Neural progenitor cell (in vitro differentiated cells): Measurements from ENCODE around the gene PAQR3. TPM values are rescaled to one million over a fixed set of nuclear protein-coding genes. Genes with fewer than 3 reads are reported as not detected.

Source experiments
- DNase-seq: peaks from one replicate; pipeline ENCODE4 v3.0.0-alpha.2; 2016; ENCODE audit warnings: low spot score
- H2AFZ ChIP-seq: fragments of 200-600 bp; sonication (generic); replicated peaks from 2 replicates; pipeline ENCODE4 v1.6.1; 2016; ENCODE audit warnings: antibody characterized with exemption
- H3F3A ChIP-seq: fragments of 200-600 bp; sonication (generic); 2 replicates; pipeline ENCODE4 v1.6.1; 2016; ENCODE audit warnings: antibody characterized with exemption, low read depth
- H3K27ac ChIP-seq: fragments of 200-600 bp; sonication (generic); 2 replicates; pipeline ENCODE4 v1.5.1; 2016; ENCODE audit warnings: mild to moderate bottlenecking
- H3K27me3 ChIP-seq: fragments of 200-600 bp; sonication (generic); 2 replicates; pipeline ENCODE4 v1.6.1; 2016; ENCODE audit warnings: mild to moderate bottlenecking, moderate library complexity
- H3K36me3 ChIP-seq: fragments of 200-600 bp; sonication (generic); 2 replicates; pipeline ENCODE4 v1.5.1; 2016
- H3K4me1 ChIP-seq: fragments of 200-600 bp; sonication (generic); 2 replicates; pipeline ENCODE4 v1.6.1; 2016; ENCODE audit warnings: mixed run types
- H3K4me2 ChIP-seq: fragments of 200-600 bp; sonication (generic); 2 replicates; pipeline ENCODE4 v1.6.1; 2016
- H3K4me3 ChIP-seq: fragments of 200-600 bp; sonication (generic); 2 replicates; pipeline ENCODE4 v1.5.1; 2016
- H3K79me2 ChIP-seq: fragments of 200-600 bp; sonication (generic); 2 replicates; pipeline ENCODE4 v1.6.1; 2016; ENCODE audit warnings: low read depth
- H3K9ac ChIP-seq: fragments of 200-600 bp; sonication (generic); 2 replicates; pipeline ENCODE4 v1.6.1; 2016
- H3K9me3 ChIP-seq: fragments of 200-600 bp; sonication (generic); 2 replicates; pipeline ENCODE4 v1.5.1; 2016; ENCODE audit warnings: low read depth
- H4K20me1 ChIP-seq: fragments of 200-600 bp; sonication (generic); 2 replicates; pipeline ENCODE4 v1.6.1; 2016; ENCODE audit warnings: low read depth
- H3K27ac Mint-ChIP-seq: 3 replicates; pipeline ENCODE4 v1.8.0; 2021; ENCODE audit warnings: mixed read lengths
- H3K27me3 Mint-ChIP-seq: 2 replicates; pipeline ENCODE4 v1.8.0; 2022; ENCODE audit warnings: low read depth, mild to moderate bottlenecking, inconsistent platforms, moderate library complexity, mixed read lengths; ENCODE audit not compliant: insufficient read depth
- H3K36me3 Mint-ChIP-seq: 3 replicates; pipeline ENCODE4 v1.8.0; 2021; ENCODE audit warnings: mixed read lengths
- H3K4me1 Mint-ChIP-seq: 3 replicates; pipeline ENCODE4 v1.8.0; 2021; ENCODE audit warnings: mixed read lengths
- H3K4me3 Mint-ChIP-seq: 3 replicates; pipeline ENCODE4 v1.8.0; 2021; ENCODE audit warnings: mild to moderate bottlenecking, moderate library complexity, mixed read lengths
- H3K9me3 Mint-ChIP-seq: 3 replicates; pipeline ENCODE4 v1.8.0; 2020; ENCODE audit warnings: mixed read lengths
- CTCF ChIP-seq: fragments of 200-600 bp; sonication (generic); IDR thresholded peaks from 2 replicates; pipeline ENCODE4 v1.5.1; 2017; ENCODE audit warnings: antibody characterized with exemption, mild to moderate bottlenecking
- EZH2 ChIP-seq: fragments of 200-600 bp; sonication (generic); IDR thresholded peaks from 2 replicates; pipeline ENCODE4 v1.6.1; 2017; ENCODE audit warnings: antibody characterized with exemption, mild to moderate bottlenecking, moderate library complexity
- EZH2phosphoT487 ChIP-seq: fragments of 200-600 bp; sonication (generic); IDR thresholded peaks from 2 replicates; pipeline ENCODE4 v1.6.1; 2017; ENCODE audit warnings: antibody characterized with exemption
- total RNA-seq: library from RNA; depleted of rRNA; stranded (reverse); fragments of >200 nt; gene quantifications from 2 replicates; pipeline ENCODE4 v1.2.3, GENCODE V29; 2015; ENCODE audit warnings: low replicate concordance

Gene PAQR3
- total RNA-seq, 1 donor from 2014 or later: 80.8 TPM

- no peak for TF ChIP-seq EZH2
- no peak for TF ChIP-seq EZH2phosphoT487
- no peak for TF ChIP-seq CTCF
- Histone ChIP-seq H3F3A (peaks cover 5% of the 10 kb centered on the region), H3K4me3 (no peak overlapping the region), H3K4me2 (no peak overlapping the region), H4K20me1 (no peaks in the 10 kb centered on the region), H3K36me3 (peaks cover 14% of the 10 kb centered on the region), H3K27me3 (no peaks in the 10 kb centered on the region), H3K4me1 (no peaks in the 10 kb centered on the region), H3K27ac (no peak overlapping the region), H3K79me2 (no peaks in the 10 kb centered on the region), H3K9ac (no peak overlapping the region), H3K9me3 (no peaks in the 10 kb centered on the region), H2AFZ (no peak overlapping the region)
- Mint-ChIP-seq H3K36me3 (peaks cover 5% of the 10 kb centered on the region), H3K4me1 (no peaks in the 10 kb centered on the region), H3K9me3 (no peaks in the 10 kb centered on the region), H3K4me3 (no peak overlapping the region), H3K27ac (no peak overlapping the region), H3K27me3 (no peaks in the 10 kb centered on the region)
- no peak for DNase-seq
Measured at GRCh38 chr4:78865451-78865850, 73.8 kb downstream of the PAQR3 start.

DNA sequence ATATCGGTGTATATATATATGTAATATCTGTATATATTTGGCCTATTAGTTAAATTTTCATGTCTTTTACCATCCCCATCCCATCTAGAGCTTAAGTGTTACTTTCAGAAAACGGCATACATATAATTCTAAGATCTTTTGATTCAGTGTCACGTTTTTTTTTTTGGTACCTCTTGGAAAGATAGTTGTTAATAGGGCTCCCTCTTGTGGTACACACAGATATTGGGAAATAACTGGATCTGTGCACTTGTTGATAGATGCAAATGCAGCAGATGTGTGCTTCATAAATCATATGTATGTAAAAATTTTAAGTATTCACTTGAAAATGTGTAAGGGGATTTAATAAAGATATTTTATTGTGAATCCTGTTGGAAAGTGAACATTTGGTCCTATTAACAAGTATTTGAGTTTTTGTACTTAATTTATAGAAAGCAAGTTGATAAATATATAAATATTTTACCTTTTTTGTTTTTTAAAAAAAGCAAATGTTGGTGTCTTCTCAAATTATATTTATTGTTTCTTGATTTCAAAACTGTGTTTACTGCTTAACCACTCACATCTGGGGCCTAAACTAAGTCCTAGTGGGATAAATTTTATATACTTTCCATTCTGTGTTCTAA lies 74.7 kb downstream of the PAQR3 start:
- Mint-ChIP-seq H3K4me3 (no peak overlapping the region), H3K9me3 (no peaks in the 10 kb centered on the region), H3K4me1 (no peaks in the 10 kb centered on the region), H3K36me3 (peaks cover 7% of the 10 kb centered on the region), H3K27ac (no peak overlapping the region), H3K27me3 (no peaks in the 10 kb centered on the region)
- Histone ChIP-seq H2AFZ (no peak overlapping the region), H3K4me1 (no peaks in the 10 kb centered on the region), H3K27me3 (no peaks in the 10 kb centered on the region), H3K79me2 (no peaks in the 10 kb centered on the region), H3K4me2 (no peak overlapping the region), H4K20me1 (no peaks in the 10 kb centered on the region), H3K9ac (no peak overlapping the region), H3K4me3 (no peak overlapping the region), H3F3A (peaks cover 5% of the 10 kb centered on the region), H3K9me3 (no peaks in the 10 kb centered on the region), H3K27ac (no peak overlapping the region), H3K36me3 (peaks cover 17% of the 10 kb centered on the region)
- DNase-seq: peak; percentile 70
- TF ChIP-seq EZH2: no peak
- TF ChIP-seq CTCF: peak; percentile 87

- H3K4me2 ChIP-seq: no peak overlapping the region
- H3K36me3 ChIP-seq: peaks cover 17% of the 10 kb centered on the region
- no peak overlapping the region for H3K27ac Mint-ChIP-seq
- H3K9ac ChIP-seq: no peak overlapping the region
- DNase-seq: no peak
- no peak overlapping the region for H3K27ac ChIP-seq
- H3K9me3 Mint-ChIP-seq: no peaks in the 10 kb centered on the region
- H3K27me3 ChIP-seq: no peaks in the 10 kb centered on the region
- no peaks in the 10 kb centered on the region for H3K27me3 Mint-ChIP-seq
- no peaks in the 10 kb centered on the region for H3K4me1 Mint-ChIP-seq
- H3K79me2 ChIP-seq: no peaks in the 10 kb centered on the region
- H3K9me3 ChIP-seq: no peaks in the 10 kb centered on the region
- no peaks in the 10 kb centered on the region for H4K20me1 ChIP-seq
- H3K4me1 ChIP-seq: no peaks in the 10 kb centered on the region
- peaks cover 7% of the 10 kb centered on the region for H3K36me3 Mint-ChIP-seq
- TF ChIP-seq EZH2 (no peak), EZH2phosphoT487 (no peak), CTCF (no peak)
- peaks cover 5% of the 10 kb centered on the region for H3F3A ChIP-seq
- H2AFZ ChIP-seq: no peak overlapping the region
- H3K4me3 Mint-ChIP-seq: no peak overlapping the region
- H3K4me3 ChIP-seq: no peak overlapping the region
Measured at GRCh38 chr4:78863991-78864390, 75.2 kb downstream of the PAQR3 start.
